ENCODE measurements around the gene MED9.

Gene MED9

DNA sequence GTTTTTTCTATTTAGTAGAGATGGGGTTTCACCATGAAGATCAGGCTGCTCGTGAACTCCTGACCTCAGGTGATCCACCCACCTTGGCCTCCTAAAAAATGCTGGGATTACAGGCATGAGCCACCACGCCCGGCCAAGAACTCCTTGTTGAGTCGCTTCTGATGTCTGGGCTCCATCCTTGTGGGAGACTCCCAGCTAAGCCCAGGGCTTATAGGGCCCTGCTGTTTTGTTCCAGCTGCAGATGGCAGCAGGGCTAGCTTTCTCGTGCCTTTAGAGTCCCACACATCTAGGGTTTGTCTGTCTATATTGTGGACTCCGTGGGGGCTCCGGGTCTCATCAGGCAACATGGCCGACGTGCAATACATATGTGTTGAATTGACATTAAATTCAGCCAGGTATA is 39.3 kb upstream of the MED9 start:
- Histone ChIP-seq H3K4me3 (ENCODE audit: low read length) (no peak overlapping the region), H3K79me2 (ENCODE audit: control insufficient read depth, low read length) (no peaks in the 10 kb centered on the region), H4K20me1 (ENCODE audit: control insufficient read depth, insufficient read depth, low read depth, low read length) (no peaks in the 10 kb centered on the region), H3K9me2 (replicated peaks; ENCODE audit: control insufficient read depth, low read length) (no peaks in the 10 kb centered on the region), H3K9me3 (ENCODE audit: control insufficient read depth, insufficient read depth, low read length) (no peaks in the 10 kb centered on the region), H3F3A (ENCODE audit: control insufficient read depth, insufficient read depth) (no peaks in the 10 kb centered on the region), H3K27ac (ENCODE audit: low read depth, low read length) (no peak overlapping the region), H3K27me3 (ENCODE audit: control insufficient read depth, low read length) (peaks cover 16% of the 10 kb centered on the region; the same call in 1 of the 2 replicates), H3K36me3 (ENCODE audit: control insufficient read depth, low read length) (no peaks in the 10 kb centered on the region), H3K4me1 (ENCODE audit: control insufficient read depth, low read length) (no peaks in the 10 kb centered on the region), H3K4me2 (ENCODE audit: low read length) (no peak overlapping the region)
- no peak for TF ChIP-seq EZH2phosphoT487 (IDR thresholded peaks at IDR 0.05; ENCODE audit: borderline replicate concordance, low read length)
- TF ChIP-seq CTCF (IDR thresholded peaks at IDR 0.05; ENCODE audit: low read depth, low read length, poor library complexity, severe bottlenecking): no peak

- no peaks in the 10 kb centered on the region for H4K20me1 ChIP-seq (ENCODE audit: control insufficient read depth, insufficient read depth, low read depth, low read length)
- no peaks in the 10 kb centered on the region for H3K9me2 ChIP-seq (replicated peaks; ENCODE audit: control insufficient read depth, low read length)
- H3K4me2 ChIP-seq (ENCODE audit: low read length): no peak overlapping the region
- H3K4me3 ChIP-seq (ENCODE audit: low read length): no peak overlapping the region
- no peaks in the 10 kb centered on the region for H3F3A ChIP-seq (ENCODE audit: control insufficient read depth, insufficient read depth)
- H3K4me1 ChIP-seq (ENCODE audit: control insufficient read depth, low read length): no peaks in the 10 kb centered on the region
- no peak for TF ChIP-seq EZH2phosphoT487 (IDR thresholded peaks at IDR 0.05; ENCODE audit: borderline replicate concordance, low read length)
- no peak for TF ChIP-seq CTCF (IDR thresholded peaks at IDR 0.05; ENCODE audit: low read depth, low read length, poor library complexity, severe bottlenecking)
- no peaks in the 10 kb centered on the region for H3K79me2 ChIP-seq (ENCODE audit: control insufficient read depth, low read length)
- no peak overlapping the region for H3K27ac ChIP-seq (ENCODE audit: low read depth, low read length)
- no peaks in the 10 kb centered on the region for H3K9me3 ChIP-seq (ENCODE audit: control insufficient read depth, insufficient read depth, low read length)
- H3K36me3 ChIP-seq (ENCODE audit: control insufficient read depth, low read length): no peaks in the 10 kb centered on the region
- H3K27me3 ChIP-seq (ENCODE audit: control insufficient read depth, low read length): peaks cover 16% of the 10 kb centered on the region; the same call in 1 of the 2 replicates
Measured at GRCh38 chr17:17437893-17438292, 38.9 kb upstream of the MED9 start.

DNA sequence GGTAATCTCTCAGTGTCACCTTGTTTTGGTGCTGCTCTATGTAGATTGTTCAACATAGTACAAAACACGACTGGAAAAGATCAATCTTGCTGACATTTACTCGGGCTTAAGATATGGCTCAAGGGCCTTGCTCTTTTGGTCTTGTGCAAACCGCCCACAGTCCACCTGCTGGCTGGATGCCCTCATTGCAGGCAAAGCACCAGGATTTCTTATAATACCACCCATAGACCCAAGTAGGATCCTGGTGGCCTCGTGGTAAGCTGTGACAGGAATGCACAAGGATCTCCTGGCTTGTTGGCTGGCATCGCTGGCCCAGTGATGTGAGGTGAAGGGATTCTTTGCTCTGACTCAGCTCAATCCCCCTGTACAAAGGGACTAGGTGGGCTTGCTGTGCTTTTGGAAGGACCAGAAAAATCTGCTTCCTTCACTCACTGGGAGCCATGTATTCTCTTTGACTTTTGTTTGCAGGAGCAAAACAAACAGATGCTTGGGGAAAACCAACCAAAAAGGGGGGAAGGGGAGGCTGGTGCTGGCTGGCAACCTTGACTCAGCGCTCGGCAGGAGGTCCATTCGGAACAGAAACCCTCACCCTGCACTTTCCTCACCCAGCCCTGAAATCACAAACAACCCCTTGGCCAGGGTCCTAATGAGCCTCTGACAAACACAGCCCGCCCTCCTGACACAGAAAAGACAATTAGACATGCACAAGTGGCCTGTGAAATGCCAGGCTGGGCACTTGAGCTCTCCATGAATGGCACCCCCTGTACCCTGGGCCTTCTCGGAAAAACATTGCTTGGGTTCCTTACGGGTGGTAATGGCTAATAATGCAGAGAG is 36.6 kb upstream of the MED9 start:
- Histone ChIP-seq H3K4me2 (ENCODE audit: low read length) (no peak overlapping the region), H3K27ac (ENCODE audit: low read depth, low read length) (no peak overlapping the region), H3K4me1 (ENCODE audit: control insufficient read depth, low read length) (no peaks in the 10 kb centered on the region; the same call in 1 of the 2 replicates)

More for the DNA sequence above, 36.6 kb upstream of the MED9 start:
- Histone ChIP-seq H3K36me3 (ENCODE audit: control insufficient read depth, low read length) (no peaks in the 10 kb centered on the region), H3K9me3 (ENCODE audit: control insufficient read depth, insufficient read depth, low read length) (no peaks in the 10 kb centered on the region), H4K20me1 (ENCODE audit: control insufficient read depth, insufficient read depth, low read depth, low read length) (no peaks in the 10 kb centered on the region), H3K27me3 (ENCODE audit: control insufficient read depth, low read length) (0 out of 2 replicates have a peak, but pooled peaks cover 9% of the 10 kb centered on the region), H3K79me2 (ENCODE audit: control insufficient read depth, low read length) (no peaks in the 10 kb centered on the region), H3K9me2 (replicated peaks; ENCODE audit: control insufficient read depth, low read length) (no peaks in the 10 kb centered on the region), H3F3A (ENCODE audit: control insufficient read depth, insufficient read depth) (no peaks in the 10 kb centered on the region), H3K4me3 (ENCODE audit: low read length) (no peak overlapping the region)
- peak; percentile 75 for TF ChIP-seq CTCF (IDR thresholded peaks at IDR 0.05; ENCODE audit: low read depth, low read length, poor library complexity, severe bottlenecking)
- no peak for TF ChIP-seq EZH2phosphoT487 (IDR thresholded peaks at IDR 0.05; ENCODE audit: borderline replicate concordance, low read length)
